ENCODE data around the gene TNFRSF12A.

GRCh38 chr16:2976673-2977072 is 43.5 kb upstream of the TNFRSF12A start:
- TF ChIP-seq POLR2A (IDR thresholded peaks at IDR 0.05), result no peak
- TF ChIP-seq, protein P1, sequence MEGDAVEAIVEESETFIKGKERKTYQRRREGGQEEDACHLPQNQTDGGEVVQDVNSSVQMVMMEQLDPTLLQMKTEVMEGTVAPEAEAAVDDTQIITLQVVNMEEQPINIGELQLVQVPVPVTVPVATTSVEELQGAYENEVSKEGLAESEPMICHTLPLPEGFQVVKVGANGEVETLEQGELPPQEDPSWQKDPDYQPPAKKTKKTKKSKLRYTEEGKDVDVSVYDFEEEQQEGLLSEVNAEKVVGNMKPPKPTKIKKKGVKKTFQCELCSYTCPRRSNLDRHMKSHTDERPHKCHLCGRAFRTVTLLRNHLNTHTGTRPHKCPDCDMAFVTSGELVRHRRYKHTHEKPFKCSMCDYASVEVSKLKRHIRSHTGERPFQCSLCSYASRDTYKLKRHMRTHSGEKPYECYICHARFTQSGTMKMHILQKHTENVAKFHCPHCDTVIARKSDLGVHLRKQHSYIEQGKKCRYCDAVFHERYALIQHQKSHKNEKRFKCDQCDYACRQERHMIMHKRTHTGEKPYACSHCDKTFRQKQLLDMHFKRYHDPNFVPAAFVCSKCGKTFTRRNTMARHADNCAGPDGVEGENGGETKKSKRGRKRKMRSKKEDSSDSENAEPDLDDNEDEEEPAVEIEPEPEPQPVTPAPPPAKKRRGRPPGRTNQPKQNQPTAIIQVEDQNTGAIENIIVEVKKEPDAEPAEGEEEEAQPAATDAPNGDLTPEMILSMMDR (IDR thresholded peaks at IDR 0.05), result no peak
